GM19240 (cell line): ENCODE measurements around the gene PRIMA1.

Source experiments
- DNase-seq: peaks from one replicate; pipeline ENCODE4 v3.0.0; 2011; ENCODE audit warnings: low spot score; ENCODE audit not compliant: insufficient read length

PRIMA1 gene

DNA sequence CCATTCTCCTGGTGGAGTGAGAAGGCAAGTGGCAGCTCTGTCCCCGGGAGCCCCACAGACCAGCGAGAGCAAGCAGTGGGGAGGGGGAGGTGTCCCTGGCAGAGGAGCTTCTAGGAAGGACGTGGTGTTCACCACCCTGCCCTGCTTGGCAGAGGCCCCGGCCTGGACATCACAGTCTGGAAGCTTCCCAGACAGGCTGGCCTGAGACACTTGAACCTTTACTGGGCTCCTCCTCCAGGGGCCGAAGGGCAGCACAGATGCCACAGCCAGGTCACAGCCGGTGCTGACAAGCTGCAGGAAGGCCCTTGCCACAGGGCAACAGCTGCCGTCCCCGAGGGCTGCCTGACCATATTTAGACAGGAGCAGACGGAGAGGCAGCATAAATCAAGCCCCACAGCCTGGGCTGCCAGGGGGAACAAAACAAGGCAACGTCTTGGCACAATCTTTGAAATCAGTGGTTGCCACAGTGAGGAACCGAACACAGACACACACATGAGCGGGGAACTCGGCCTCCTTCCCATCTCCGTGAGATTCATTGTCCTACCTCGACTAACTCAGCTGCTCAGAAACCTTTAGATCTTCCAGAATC is 28.5 kb downstream of the PRIMA1 start:
- DNase-seq, result no peak

DNA sequence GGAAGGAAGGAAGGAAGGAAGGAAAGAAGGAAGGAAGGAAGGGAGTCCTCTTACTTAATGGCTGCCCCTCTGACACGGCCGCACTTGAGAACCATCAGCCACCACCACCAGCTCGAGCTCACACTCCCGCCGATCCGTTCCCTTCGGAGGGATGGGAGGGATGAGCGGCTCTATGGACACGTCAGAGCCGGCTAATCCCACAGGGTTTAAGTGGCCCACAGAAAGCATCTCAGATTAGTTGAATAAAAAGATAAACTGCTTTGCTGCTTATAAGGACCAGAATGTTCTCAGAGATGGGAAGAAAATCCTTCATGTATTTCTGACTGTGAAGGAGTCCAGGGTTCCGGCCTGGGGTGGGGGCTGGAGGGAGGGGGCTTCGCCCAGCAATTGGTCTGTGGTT is 31.1 kb downstream of the PRIMA1 start:
- no peak for DNase-seq

DNA sequence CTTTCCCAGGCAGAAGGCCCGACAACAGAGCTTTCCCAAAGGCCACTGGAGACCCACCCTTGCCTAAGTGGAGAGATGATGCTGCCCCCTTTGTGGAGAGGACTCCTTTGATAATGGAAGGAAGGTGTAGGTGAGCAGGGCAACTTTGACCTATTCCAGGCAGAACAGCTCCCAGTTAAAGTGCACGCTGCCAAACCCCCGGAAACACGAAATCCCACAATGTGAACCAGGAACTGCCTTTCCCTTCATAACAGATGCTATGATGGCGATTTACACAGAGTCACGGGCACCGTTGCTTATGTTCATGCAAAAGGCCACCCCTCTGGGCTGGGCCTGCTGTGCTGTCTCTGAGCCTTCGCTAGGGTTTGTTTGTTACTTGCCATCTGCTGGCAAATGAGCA is 34.6 kb downstream of the PRIMA1 start:
- no peak for DNase-seq

DNA sequence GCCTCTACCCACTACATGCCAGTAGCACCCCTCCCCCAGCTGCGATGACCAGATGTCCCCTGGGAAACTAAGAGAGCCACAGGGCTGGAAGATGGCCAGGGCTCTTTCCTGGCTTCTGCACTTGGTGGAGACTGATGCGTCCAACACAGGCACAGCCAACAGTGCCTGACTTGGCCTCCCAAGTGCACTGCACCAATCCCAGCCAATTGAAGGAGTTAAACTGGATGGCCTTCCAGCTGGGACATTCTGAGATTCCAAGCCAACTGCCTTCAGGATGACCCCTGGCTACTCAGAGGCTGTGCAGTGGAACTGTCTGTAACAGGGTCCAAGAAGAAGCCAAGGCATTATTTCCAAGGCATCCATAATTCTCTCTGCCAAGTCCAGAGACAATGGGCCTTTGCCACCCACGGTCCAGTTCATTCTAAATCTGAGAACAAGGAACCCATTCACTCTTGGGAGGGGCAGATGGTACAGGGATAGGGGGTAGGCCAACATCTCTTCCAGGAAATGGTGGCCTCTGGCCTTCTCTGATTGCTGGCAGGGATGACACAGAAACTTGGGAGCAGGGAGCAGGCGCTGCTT is 35.2 kb downstream of the PRIMA1 start:
- DNase-seq, result no peak

DNA sequence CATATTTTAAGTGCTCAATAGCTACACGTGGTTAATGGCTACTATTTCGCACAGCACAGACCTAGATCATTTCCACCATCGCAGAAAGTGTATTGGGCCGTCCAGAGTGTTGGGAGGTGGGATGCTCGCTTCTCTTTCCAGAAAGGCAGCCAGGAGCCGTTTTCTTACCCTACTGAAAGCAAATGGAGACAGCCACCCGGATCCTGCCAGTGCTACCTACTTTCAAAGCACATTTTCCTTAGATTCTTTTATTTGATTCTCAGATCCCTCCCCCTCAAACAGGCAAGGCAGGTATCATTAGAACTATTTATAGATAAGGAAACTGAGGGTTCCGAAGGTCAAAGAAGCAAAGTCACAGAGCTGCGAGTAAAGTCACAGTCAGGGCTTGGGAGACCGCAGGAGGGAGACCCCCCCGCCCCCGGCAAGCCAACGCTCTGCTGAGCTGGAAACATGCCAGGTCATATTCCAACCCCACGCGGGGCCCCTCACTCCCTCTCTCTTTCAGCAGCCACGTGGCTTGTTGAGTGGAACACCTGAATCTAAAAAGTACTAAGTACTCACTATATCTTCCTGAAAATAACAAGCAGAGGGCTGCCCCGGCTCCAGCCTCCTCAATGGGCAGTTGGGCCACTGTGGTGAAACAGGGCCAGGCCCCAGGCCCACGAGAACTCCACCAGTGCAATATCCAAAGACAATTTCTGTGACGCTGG is 36.2 kb downstream of the PRIMA1 start:
- no peak for DNase-seq

DNA sequence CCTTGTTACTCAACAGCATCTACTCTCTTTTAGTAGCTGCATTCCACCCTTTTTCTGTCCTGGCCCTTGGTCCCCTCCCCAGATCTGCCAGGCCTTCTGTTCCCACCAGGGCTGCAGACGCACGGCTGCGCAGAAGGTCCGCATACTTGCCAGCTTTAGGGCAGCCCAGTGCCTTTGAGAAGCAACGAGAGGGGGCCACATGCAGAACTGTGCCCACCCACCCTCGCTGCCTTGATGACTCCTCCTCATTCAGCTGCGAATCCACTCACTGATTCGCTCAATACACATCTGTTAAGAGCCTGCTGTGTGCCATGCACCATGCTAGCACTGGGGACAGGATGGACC is 39.2 kb downstream of the PRIMA1 start:
- no peak for DNase-seq

DNA sequence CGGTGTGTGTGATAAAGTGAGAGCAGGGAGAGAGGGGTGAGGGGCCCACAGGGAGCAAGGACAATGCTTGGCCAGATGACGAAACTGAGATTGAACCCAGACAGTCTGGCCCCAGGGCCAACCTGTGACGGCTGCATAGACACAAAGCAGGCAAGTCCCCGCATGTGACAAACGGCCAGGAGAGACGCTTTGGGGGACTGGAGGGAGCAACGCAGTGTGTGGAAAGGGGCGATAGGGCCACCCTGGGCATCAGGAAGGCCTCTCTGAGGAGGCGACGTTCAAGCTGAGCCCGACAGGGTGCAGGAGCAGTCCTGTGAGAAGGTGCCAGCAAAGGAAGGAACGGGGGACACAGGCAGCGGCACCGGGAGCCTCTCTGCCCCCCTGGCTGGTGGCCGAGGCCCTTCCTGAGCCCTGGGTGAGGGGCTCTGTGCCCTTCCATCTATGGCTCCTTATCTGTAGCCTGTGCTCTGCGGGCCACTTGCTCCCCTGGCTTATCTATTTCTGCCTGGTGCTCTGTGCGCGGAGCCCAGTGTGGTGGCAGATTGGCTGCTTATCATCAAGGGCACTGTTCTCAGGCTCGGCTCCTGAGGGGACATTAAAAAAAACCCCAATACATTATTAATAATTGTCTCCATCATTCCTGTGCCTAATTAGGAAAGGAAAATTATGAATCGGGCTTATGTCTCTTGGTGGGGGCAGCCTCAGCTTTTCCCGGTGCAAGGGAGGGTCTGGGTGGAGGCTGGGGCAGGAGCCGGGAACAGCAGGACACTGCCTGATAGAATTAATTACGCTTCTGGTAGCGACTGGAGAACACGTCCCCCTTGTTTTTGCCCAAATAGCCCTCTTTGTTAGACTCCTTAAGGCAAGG is 39.8 kb downstream of the PRIMA1 start:
- DNase-seq, result no peak

DNA sequence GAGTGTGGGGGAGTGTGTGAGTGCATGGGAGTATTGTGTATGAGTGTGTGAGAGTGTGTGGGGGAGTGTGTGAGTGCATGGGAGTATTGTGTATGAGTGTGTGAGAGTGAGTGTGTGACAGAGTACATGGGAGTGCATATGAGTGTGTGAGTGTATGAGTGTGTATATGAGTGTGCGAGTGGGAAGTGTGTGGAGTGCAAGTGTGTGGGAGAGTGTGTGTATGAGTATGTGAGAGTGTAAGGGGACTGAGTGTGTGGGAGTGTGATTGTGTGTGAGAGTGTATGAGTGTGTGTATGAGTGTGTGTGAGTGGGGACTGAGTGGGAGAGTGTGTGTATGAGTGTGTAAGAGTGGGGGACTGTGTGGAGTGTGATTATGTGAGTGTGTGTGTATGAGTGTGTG is 40.7 kb downstream of the PRIMA1 start:
- no peak for DNase-seq

DNA sequence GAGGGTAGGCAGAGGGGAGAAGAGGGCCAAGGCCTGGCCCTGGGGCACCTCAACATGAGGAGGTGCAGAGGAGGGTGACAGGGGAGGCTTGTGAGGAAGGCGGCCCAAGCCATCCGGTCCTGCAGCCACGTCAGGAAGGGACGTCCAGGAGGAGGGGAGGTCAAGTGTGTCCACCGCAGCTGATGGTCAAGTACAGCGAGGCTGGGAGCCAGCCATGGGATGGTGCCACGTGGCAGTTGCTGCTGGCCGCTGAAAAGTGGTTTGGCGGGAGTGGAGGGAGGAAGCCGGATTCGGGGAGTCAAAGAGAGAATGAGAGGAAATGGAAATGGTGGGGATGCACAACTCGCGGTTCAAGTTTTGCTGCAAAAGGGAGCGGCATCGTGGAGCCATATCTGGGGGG is 41.2 kb downstream of the PRIMA1 start:
- no peak for DNase-seq

DNA sequence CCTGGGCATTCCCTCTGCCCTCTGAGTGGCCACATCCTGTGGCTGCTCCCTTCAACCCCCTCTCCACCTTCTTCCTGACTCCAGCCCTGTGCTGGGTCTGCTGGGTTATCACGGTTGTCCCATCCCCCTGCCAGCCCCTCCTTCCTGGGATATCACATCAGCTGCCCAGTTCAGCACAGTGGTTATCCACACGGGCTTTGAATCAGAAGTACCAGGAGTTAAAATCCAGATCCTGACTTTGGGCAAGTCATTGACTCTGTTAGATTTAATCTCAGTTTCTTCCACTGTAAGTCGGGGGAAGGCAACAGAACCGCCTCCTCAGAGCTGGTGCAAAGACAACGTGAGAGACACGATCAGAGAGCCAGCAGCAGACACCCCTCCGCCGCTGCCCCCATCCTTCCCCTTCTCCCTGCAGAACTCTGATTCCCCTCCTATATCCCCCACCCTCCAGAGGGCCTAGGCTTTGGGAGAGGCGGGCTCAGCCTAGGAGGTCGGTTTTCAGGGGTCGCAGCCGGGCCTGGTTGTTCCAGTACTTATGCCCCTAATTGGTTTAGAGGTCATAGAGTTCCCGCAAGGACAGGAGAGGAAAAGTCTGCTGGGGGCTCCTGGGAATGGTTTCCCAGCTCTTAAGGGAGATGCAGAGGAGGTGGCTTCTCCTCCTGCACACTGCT is 42.5 kb downstream of the PRIMA1 start:
- DNase-seq, result no peak

DNA sequence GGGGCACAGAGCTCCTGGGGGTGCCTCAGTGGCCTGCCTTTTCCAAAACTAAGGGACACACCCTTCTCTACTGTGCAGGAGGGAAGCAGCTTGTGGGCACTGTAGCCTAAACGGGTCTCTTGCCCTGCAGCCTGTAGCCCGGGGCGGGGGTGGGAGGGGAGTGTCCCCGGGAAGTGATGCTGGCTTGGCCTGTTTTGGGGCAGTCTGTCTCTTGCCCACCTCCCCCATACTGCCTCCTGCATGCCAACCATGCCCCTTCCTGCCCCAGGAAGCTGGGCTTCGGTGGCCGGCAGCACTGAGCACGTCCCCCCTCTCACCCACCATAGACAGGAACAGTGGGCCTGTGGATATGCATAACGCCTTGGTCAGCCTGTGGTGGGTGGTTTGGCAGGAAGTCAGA is 43.4 kb downstream of the PRIMA1 start:
- DNase-seq, result no peak

DNA sequence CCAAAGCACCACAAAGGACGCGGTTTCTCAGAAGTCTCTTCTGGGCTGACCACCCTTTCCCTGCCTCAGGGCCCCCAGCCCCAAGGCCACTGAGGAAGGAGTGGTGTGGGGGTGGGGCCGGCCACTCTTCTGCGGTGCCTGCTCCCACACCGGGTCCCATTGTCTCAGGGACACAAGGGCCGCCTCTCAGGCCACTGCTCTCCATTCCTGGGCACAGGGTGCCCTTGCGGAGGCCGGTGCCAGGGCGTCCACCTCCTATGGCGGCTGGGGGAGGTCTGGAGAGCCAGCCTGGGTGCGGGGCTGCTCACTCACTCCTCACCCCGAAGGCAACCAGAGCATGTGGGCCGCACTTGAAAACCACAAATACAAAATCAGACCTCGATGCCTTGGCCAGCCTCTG is 44.1 kb downstream of the PRIMA1 start:
- no peak for DNase-seq

DNA sequence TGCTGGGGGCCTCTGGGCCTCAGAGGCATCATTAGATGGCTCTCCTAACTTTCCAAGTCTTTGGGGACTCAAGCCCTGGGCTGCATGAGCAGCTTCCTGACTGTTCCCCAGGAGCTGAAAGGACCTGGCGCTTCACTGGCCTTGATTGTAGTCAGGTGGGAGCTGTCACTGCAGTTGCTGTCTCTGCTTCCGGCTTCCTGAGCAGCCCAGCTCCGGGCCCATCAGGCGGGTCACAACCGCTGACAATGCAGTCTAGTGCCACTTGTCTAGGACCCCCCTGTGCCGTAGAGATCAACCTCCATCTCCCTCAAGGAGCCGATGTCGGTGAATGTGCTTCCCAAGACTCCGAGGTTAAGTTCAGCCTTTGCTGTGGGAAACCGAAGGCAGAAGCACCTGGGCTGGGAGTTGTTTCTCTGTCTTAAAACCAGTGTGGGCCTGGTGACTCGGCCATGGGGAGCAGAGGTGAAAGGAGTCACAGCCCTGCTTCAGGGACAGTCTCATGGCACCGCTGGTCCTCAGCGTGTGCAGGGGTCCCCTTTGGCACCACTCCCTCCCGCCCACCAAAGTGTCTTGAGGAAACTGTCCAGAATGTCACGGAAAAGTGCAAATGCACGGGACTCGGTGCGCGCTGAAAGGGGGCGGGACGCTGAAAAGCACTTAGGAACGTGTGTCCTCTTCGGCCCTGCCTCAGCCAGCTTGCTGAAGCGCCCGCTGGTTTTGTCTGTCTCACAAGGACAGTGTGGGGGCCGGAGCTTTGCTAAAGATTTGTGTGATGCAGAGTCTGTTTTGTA is 44.8 kb downstream of the PRIMA1 start:
- DNase-seq, result no peak

DNA sequence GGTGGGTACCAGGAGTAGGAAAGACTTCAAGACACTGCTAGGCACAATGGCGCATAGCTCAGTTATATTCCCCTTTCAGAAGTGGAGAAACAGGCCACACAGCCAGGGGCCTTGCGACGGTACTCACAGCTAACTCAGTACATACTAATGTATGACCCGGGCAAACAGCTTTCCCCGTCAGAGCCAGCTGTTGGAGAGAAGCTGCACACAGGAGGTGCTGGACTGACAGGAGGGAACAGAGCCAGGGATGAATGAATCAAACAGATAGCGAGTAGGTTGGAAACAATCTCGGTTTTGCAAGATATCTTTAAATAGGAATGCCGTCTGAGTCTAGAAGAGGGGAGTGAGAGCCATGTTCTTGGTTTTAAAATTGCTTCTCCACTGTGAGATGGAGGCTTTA is 45.5 kb downstream of the PRIMA1 start:
- DNase-seq, result no peak

DNA sequence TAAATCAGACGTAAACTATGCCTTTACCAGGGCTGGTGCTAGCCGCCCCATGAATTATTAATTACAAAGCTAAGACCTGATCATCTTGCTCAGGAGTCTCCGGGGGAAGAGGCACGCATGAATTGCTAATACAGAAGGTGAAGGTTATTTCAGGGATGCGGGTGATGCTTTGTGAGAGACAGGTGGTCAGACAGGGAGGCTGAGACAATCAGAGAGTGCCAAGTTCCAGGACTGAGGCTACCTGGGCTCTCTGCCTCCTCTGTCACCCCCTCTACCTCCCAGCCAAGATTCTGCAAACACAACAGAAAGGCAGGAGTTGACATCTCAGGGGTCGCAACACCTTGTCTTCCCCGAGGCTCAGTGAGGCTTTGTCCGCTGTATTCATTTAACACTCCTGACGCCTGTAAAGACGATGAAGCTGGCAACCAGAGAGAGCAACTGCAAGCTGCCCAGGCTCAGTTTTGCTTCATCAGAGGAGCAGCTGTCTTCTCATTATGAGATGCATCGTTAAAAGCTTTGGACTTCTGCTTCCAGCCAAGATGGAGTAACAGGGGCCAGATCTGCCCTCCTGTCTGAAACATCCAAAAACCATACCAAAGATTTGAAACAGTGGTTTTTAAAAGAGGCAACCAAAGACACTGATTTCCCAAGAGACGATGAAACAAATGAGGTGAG is 46.6 kb downstream of the PRIMA1 start:
- DNase-seq, result no peak

DNA sequence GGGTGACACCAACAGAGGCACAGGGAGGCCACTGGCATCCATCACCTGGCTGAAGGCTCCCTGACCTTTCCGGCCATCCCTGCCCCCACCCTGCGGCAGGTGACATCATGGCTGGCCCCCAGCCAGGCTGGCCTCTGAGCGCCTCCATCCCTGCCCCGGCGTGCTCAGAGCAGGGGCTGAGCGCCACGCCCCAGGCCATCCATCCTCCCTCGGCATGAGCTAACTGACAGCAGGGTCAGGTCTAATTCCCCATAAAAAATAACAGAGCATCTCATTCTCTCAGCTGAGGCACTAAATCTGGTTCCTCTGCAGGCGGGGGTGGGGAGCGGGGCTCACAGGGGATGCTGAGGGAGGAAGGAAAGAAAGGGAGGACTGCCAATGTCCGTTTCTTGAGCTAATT is 50.7 kb downstream of the PRIMA1 start:
- no peak for DNase-seq

DNA sequence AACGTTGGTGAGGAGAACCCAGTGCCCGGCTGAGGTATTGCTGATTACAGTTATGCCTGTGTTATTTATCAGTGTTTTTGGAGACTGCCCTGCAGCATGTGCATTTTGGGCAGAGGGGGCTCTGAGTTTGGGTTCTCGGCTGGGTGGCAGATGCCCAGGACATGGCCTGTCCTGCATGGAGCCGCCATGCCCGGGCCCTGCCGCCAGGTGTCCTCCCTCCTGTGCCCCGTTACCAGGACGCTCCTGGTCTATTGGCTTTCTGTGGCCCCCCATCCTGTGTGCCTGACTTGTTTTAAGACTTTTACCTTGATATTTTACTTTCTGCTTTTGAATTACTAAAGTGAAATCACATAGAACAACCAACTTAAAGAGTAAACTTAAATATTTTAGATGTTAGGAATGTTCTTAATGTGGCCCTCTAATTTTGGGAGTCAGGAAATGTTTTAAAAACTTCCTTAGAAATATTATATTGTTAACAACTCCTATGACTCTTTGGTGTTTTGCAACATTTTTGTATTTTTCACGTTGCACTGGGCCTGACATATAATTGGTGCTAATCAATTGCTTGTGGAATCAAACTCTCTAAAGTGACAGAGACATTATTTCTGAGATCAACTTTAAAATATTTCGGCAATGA is 51.8 kb downstream of the PRIMA1 start:
- no peak for DNase-seq

DNA sequence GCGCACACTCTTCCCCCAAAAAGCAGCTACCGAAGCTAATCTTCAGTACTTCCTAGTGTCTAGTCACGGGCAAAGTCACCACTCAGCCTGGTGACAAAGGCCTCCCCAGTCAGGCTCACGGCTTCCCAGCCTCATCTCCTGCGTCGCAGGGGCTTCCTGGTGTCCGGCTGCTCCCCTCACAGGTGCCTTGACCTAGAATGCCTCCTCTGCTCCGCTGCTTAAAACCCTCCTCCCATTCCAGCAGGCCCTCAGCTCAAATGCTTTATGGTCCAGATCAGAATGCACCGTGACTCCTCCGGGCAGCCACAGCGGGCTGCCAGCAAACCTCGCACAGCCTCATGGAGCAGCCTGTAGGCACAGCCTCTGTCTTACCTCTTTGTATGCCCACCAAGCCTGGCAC is 53.1 kb downstream of the PRIMA1 start:
- no peak for DNase-seq

DNA sequence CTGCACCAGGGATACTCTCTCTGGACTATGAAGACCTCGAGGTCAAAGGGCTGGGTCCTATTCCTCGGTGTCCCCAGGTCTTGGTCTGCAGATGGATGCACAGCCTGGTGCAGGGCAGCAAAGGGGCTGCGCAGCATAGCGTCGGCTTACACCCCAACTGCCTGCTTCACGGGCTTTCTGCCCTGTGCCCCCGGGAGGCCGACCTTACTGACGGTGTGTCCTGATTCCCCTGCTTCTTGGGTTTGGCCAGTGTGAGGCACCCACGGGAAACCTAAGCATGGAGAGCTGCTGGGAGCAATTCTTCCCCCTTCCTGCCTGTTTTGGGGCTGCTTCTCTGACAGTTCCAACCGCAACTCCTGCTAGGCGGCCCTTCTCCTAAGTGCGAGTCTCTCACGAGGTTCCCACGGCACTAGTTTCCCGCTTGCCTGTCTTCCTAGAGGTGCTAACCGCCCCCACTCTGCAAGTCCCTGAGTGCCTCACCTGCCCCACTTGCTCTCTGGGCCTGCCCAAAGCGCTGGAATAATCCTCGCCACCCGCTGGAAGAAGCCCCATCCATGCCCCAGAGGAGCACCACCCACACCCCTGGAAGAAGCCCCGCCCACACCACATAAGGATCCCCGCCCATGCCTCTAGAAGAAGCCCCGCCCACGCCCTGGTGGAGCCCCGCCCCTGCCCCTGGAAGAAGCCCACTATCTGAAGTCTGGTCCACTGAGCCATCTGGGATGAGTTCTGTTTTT is 54.0 kb downstream of the PRIMA1 start:
- DNase-seq, result no peak
